Measurements from ENCODE around the gene TFF3.
A peak's percentile ranks its signal among the peaks of the same experiment; 100 is the strongest.

The TFF3 gene

DNA sequence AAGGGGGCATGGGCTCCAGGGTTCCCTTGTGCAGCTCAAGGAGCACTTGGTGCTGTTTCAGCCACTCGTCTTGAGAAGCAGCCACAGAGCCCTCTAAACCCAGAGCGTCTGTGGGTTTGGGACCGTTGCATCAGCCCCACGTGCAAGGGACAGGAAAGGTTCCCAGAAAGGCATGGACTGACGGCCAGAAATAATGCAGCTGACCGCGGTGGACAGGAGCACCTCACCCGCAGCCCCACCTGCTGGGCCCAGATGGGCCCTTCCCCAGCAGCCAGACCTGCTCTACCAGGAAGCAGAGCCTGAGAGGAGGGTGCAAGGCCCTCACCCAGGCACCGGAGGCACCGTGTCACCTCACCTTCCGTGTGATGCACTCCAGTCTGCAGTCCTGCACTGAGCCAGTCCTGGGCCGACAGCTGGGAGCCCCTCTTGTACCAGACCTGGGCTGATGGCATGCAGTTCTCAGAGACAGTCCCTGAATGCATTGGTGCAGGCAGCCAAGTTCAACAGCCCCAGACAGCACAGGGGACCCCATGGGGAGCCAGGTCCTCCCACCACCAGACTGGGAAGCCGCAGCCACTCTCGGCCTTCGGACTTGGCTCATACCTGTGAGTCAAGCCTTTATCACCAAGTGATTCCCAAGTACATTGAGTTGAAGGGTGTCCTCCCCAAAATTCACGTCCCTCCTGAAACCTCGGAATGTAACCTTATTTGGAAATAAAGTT, 4.8 kb upstream of the TFF3 start:
- peak in 1 of 2 experiments; percentile 38 for DNase-seq

GRCh38 chr21:42319376-42319775, 4.2 kb upstream of the TFF3 start:
- peak; percentile 25 to 37 for DNase-seq

- no peak for DNase-seq
These were observed 2.9 kb upstream of the TFF3 start for GRCh38 chr21:42317826-42318746.

- DNase-seq = peak in 1 of 2 experiments; percentile 31
These were observed 2.1 kb upstream of the TFF3 start for GRCh38 chr21:42317341-42317741.

DNA sequence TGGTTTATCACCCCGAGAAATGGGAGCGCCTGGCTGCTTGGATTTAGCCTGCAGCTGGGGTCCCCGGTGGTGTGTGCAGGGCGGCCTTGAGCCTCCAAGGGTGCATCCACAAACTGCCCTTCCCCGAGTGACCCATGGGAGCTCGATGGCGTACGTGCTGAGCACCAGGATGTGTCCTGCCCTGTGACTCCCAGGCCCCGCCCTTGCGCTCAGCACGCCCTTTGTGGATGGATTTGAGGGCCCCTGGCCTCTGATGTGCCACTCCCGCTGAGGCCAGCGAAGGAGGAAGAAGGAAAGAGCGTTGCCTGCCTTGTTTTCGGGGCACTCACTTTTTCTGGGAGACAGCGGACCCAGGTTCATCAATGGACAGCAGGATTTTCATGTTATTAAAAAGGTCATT, 1.7 kb upstream of the TFF3 start:
- no peak for DNase-seq

GRCh38 chr21:42314616-42315295, 453 bp downstream of the TFF3 start:
- DNase-seq = no peak

DNA sequence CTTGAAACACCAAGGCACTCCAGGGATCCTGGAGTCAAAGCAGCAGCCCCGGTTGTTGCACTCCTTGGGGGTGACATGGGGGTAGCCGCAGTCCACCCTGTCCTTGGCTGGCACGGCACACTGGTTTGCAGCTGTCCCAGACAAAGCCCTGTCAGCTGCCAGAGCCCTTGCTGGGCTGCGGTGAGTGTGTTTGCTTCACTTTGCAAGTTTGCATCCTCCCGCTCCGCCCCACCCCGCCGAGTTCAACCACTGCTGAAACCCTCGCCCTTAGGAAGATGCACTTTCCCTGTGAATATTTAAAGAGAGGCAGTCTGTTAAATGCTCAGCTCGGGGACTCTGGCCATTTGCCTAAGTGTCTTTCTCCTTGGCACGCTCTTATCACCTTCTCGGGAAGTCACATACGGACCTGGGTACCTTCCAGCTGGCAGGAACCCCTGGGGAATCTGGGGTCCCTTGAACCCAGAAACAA, 1.7 kb downstream of the TFF3 start:
- peak; percentile 51 to 69 for DNase-seq

- no peak for DNase-seq
These were observed 2.5 kb downstream of the TFF3 start for GRCh38 chr21:42312626-42313104.

DNA sequence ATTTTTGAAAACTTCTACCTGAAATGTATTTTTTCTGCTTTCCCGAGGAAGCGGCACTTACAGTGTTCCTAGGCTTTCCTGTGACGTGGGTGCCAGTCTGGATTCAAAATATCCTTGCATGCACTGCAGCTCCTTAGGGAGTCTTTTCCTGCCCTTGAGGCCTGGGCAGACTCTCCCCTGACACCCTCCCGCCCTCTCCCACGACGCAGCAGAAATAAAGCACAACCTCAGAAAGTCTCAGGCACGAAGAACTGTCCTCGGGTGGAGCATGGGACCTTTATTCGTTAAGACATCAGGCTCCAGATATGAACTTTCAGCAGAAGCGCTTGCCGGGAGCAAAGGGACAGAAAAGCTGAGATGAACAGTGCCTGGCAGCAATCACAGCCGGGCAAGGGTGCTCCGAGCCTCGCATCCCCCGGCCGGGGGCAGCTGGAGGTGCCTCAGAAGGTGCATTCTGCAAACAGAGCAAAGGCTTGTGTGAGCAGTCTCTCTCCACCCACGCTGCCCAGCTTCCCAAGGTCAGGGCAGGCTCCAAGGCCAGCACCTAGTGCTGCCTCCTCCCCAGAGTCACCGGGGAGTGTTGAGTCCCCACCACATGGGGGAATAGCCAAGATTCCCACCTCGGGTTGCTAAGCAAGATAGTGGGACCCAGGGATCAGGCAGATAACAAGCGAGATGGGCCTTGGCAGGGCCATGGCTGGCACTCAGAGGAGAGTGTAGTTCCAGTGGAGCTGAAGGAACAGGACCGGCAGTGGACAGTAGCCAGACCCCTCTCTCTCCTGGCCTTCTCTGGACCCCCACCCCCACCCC, 3.2 kb downstream of the TFF3 start:
- no peak for DNase-seq

DNA sequence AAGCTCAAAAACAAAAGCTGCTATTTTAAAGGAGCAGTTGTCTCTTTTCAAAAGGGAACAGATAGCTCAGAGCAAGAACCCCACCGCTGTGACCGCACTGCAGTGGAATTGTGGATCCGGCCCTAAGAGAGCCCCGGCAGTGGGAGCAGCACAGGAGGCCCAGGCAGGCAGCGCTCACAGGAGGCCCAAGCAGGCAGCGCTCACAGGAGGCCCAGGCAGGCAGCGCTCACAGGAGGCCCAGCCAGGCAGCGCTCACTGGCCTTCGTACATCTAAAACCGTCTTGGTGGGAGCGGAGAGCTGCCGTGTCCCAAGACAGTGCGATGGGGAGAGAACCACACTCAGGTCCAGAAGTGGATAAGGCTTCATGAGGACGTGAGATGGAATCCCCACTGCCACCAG, 4.0 kb downstream of the TFF3 start:
- no peak for DNase-seq

DNA sequence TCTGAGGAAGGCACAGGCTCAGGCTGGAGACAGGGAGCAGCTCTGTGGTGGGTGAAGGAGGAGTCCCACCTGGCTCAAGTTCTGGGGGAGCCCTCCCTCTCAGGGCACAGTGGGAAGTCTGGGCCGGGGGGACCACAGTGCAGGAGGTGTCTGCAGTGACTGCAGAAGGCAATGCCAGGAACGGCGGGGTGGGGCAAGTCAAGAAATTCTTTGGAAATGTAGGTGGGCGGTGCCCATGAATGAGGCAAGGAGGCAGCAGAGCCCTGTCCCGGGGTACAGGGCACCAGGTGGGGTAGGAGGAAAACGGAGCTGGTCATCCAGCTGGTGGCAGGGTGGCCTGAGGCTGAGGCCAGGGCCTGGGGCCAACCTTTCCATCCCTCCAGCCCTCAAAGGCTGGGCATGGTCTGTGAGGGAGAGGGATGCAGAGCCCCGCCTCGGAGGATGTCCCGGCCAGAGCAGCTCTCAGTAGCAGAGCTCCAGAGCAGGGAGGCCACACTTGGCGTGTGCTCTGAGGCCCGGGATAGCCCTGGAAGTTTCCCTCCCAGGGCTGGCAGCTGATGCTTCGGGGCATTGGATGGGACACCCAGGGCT, 4.7 kb downstream of the TFF3 start:
- DNase-seq = no peak

DNA sequence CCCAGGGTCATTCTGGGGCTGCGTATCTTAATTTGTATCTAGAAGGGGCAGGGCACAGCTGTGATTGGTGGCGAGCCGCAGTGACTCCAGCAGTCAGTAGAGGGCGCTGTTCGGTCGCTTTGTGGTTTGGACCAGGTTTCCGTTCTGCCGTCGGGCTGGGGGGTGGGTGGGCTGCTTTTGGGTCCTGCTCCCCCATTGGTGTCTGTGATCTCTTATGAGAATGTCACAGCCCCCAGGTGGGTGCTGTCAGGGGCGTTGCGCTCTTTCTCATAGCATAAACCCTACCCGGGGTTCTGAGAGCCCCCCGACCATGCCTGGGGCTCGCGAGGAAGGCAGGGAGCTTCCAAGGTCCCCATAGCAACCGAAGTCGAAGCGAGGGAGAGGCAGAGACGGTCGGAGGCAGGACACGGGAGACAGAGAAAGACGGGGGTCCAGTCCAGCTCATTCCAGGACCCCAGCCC, 5.4 kb downstream of the TFF3 start:
- DNase-seq = peak; percentile 36 to 45

GRCh38 chr21:42308914-42309752, 6.1 kb downstream of the TFF3 start:
- peak; percentile 19 to 25 for DNase-seq

- no peak for DNase-seq
These were observed 6.9 kb downstream of the TFF3 start for GRCh38 chr21:42308161-42308913.

- no peak for DNase-seq
These were observed 8.1 kb downstream of the TFF3 start for GRCh38 chr21:42307106-42307505.

DNA sequence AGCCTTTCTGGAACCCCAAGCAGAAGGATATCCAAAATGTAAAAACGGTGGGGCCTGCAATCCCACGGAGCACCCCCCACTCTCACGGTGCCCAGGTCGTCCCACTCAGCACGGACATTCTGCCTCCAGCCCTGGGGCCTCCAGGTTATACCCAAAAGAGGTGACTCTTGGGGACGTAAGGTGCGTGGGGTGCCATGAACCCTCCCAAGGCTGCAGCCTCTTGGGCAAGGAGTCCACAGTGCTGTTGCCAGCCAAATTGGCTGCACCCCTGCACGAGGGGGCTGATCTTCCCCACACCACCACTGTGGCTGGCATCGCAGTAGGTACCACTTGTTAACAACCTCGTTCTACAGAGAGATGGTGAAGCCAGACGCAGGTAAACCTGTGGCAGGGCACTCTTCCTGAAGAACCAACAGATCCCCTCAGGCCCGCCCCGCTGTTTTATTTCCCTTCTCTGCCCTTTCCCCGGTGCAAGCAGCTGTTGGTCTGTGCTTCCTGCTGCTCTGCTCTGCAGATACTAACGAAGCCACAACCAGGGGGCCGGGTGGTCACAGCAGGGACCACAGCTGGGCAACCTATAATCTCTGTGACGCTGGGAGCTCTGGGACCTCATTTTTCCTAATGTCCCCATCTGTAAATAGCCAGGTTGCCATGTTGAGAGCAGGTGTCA, 8.7 kb downstream of the TFF3 start:
- no peak for DNase-seq

- no peak for DNase-seq
These were observed 9.5 kb downstream of the TFF3 start for GRCh38 chr21:42305707-42306147.

DNA sequence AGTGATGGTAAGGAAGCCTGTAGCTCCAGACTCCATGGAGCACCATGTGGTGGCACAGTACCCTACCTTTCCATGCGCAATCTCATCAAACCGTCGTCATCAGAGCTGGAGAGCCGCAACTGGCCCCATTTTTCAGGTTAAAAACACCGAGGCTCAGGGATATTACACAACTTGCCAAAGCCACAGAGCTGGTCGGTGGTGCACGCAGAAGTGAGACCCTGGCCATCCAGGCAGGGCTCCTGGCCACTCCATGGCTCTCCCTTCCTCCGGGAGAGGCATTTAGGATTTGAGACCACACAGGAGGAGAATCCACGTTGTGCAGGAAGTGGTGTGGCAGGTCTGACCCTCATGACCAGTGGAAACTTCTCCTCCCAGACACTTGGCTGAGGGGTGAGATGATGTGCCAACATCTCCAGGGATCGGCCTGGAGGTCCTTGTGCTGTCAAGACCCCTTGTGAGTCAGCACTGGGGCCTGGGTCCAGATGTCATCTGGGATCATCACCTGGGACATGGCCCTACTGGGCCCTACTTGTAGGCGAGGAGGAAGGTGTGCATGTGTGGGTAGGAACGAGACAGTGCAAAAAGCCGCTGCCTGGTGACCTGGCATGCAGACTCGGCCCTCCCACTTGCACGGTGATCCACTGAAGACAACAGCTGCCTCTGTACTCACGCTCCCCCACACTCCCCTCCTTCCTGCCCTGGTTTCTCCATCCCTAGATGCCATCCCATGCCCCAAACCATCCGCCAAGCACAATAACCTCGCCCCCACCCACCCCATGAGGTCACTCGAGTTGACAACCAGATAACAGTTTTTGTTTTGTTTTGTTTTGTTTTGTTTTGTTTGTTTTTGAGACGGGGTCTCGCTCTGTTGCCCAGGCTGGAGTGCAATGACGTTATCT, 10.4 kb downstream of the TFF3 start:
- DNase-seq = no peak
